ENCODE data around the gene CDH22.

Gene CDH22

DNA sequence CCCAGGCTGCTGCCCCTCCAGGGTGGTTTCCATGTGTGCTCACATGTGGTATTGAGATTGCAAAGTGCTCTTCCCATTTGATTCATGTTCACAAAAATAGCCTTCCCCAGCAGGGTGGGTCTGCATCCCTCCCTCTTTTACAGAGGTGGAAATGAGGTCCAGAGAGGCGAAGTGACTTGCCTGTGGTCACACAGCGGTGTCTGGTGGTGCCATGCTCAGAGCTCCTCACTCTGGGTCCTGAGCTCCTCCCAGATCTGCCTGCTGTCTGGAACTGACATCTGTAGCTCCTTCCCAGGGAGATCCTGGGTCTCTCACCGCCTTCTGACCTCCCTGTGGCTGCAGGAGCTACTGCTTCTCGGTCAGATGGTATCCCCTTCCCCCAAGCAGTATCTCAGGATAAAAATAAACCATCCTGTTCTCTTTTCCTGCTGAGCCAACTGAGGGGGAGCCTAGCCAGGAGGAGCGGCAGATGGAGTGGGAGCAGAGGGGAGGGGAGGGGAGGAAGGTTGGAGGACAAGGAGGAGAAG, 178.3 kb downstream of the CDH22 start:
- FAIRE-seq (no peak), DNase-seq (ENCODE audit: insufficient read length, low spot score) (no peak)
- TF ChIP-seq, protein P1, sequence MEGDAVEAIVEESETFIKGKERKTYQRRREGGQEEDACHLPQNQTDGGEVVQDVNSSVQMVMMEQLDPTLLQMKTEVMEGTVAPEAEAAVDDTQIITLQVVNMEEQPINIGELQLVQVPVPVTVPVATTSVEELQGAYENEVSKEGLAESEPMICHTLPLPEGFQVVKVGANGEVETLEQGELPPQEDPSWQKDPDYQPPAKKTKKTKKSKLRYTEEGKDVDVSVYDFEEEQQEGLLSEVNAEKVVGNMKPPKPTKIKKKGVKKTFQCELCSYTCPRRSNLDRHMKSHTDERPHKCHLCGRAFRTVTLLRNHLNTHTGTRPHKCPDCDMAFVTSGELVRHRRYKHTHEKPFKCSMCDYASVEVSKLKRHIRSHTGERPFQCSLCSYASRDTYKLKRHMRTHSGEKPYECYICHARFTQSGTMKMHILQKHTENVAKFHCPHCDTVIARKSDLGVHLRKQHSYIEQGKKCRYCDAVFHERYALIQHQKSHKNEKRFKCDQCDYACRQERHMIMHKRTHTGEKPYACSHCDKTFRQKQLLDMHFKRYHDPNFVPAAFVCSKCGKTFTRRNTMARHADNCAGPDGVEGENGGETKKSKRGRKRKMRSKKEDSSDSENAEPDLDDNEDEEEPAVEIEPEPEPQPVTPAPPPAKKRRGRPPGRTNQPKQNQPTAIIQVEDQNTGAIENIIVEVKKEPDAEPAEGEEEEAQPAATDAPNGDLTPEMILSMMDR (IDR thresholded peaks at IDR 0.05; ENCODE audit: insufficient read depth, missing control alignments), result no peak

DNA sequence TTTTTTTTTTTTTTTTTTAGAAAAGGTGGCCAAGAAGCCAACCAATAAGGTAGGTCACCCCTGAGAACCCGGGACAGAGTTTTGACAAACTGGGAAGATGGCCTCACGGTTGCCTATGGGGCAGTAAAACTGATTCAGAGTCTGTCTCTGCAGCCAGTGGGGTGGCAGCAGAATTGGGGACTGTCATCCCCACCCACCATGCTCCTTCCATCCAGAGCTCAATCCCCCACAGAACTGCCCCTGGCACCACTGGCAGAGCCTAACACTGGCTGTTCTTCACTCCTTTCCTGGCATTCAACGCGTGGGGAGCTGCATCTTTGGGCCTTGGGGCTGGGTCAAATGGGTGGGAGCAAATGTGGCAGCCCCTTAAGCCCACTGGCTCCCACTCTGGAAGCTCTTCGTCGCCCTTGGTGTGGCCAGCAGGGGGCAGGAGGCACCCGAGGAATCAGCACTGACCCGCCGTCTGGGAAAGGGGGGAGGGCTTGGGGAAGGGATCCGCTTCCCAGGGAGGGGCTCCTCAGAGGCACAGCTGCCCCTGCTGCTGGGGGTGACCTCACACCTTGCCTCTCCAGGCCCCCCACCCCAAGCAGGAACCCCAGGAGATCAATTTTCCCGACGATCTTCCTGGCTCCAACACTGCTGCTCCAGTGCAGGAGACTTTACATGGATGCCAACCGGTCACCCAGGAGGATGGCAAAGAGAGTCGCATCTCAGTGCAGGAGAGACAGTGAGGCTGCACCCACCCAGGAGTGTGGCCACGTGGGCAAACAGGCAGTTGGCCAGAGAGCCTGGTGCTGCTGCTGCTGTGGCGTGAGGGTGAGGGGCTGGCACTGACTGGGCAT, 179.8 kb downstream of the CDH22 start:
- FAIRE-seq (no peak), DNase-seq (ENCODE audit: insufficient read length, low spot score) (peak; percentile 86)
- TF ChIP-seq, protein P1 (IDR thresholded peaks at IDR 0.05; ENCODE audit: insufficient read depth, missing control alignments), result peak; percentile 76

DNA sequence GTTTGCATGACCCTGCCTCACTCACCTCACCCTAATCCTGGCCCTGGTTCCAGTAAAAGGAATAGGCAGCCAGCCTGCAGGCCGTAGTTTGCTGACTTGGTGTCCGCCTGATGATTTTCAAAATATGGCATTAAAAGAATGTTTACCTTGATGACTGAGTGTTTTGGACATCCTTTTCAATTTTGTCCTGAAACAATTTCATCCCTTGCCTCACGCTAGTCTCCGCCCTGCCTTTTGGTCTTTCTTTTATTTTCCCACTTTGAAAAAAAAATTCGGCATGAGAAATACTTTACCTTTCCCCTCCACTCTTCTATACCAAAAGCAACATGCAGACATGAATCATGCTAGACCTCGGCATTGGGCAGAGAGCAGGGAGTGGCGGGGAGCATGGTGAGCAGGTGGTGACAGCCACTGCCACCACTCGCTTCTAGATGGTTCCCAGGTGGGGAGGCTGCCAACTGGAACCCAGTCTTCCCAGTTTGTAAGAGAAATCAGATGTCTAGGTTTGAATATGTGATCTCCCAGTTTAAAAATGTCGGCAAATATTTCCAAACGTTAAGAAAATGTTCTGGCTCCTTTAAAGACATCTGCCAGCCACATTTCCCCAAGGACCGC, 180.8 kb downstream of the CDH22 start:
- no peak for FAIRE-seq
- DNase-seq (ENCODE audit: insufficient read length, low spot score), result no peak
- TF ChIP-seq, protein P1 (IDR thresholded peaks at IDR 0.05; ENCODE audit: insufficient read depth, missing control alignments), result no peak

DNA sequence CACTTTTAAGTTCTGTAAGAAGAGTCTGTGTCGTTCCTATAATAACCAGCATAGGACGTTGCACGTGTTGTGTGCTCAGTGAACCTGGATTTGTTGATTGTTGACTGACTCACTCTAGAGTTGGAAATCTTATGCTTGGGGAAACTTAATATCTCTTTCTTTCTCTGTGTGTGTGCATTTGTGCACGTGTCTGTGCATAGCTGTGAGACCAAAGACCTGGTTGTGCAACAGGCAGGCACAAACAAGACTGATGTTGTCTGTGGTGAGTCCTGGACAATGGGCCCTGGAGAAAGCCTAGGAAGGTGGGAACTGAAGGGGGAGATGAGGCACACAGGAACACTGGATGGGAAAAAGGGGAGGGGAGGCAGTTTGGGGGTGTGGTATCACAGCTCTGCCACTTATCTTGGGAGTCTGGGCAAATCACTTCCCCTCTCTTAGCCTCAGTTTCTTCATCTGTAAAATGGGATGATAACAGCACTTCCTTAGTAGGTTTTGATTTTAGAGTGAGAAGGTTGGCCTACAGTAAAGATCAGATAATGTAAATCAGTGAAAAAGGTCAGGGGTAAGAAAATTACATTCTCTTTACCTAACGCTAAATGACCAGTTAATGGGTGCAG, 181.8 kb downstream of the CDH22 start:
- FAIRE-seq (no peak), DNase-seq (ENCODE audit: insufficient read length, low spot score) (no peak)
- TF ChIP-seq, protein P1 (IDR thresholded peaks at IDR 0.05; ENCODE audit: insufficient read depth, missing control alignments), result no peak
